ENCODE data around the gene ZNF555. TPM values are rescaled to one million over a fixed set of nuclear protein-coding genes. Genes with fewer than 3 reads are reported as not detected.
A peak's percentile ranks its signal among the peaks of the same experiment; 100 is the strongest.

Gene ZNF555
- total and polyA plus RNA-seq, 10 of the 15 experiments (the other 5 are each of a cell fraction or from before 2014, with no cell fraction given), result 0.58 to 1.9 (median 1.2) TPM

- ChIA-PET SMC1A (ENCODE audit: uncharacterized antibody, unreplicated experiment) (no interaction called here), POLR2A (no interaction called here), CTCF (no interaction called here), RAD21 (ENCODE audit: unreplicated experiment) (no interaction called here)
- no peak for DNase-seq (ENCODE audit: low read depth, low spot score)
- no peak overlapping the region for H3K9ac ChIP-seq (ENCODE audit: control insufficient read depth, insufficient read depth, low read length)
- H4K20me1 ChIP-seq (ENCODE audit: control insufficient read depth, insufficient read depth), result no peaks in the 10 kb centered on the region
- H3K36me3 ChIP-seq (ENCODE audit: control insufficient read depth in 2 of 2, insufficient read depth in 2 of 2, low read length in 1 of 2), result peaks cover 19 to 23% of the 10 kb centered on the region in 2 experiments
- no peak for FAIRE-seq
- WGBS (ENCODE audit: insufficient coverage, insufficient replicate concordance, low lambda C conversion rate, missing lambda C conversion rate), result 91% methylated on average over 26 of the region's 27 CpGs
- in situ Hi-C loops (cut with MboI) (no loop called here), intact Hi-C loops (cut with micrococcal nuclease; ENCODE audit: unreplicated experiment) (no loop called here)
- H3K9me3 ChIP-seq (replicated peaks; ENCODE audit: control insufficient read depth, insufficient read depth, low read length), result no peaks in the 10 kb centered on the region
- ATAC-seq, result no peak
- TF ChIP-seq FOXM1 (IDR thresholded peaks at IDR 0.05; ENCODE audit: low read depth, low read length), result no peak
- 0 out of 2 replicates have a peak, but pooled peaks have one; percentile 22 for TF ChIP-seq POLR2A (IDR thresholded peaks at IDR 0.05; ENCODE audit: low read depth, low read length)
- H3K4me2 ChIP-seq (ENCODE audit: control insufficient read depth, insufficient read depth), result no peak overlapping the region
- no peaks in the 10 kb centered on the region for H3K27me3 ChIP-seq (replicated peaks in 1 of 2; ENCODE audit: control insufficient read depth in 2 of 2, insufficient read depth in 2 of 2, low read length in 1 of 2)
- H2AFZ ChIP-seq (ENCODE audit: control insufficient read depth, low read depth, low read length), result no peak overlapping the region
- BruUV-seq (replicated peaks), result no TSS peak
- H3K27ac ChIP-seq (ENCODE audit: control insufficient read depth, insufficient read depth), result no peak overlapping the region
- H3K4me1 ChIP-seq (ENCODE audit: control insufficient read depth, insufficient read depth, low read length), result no peaks in the 10 kb centered on the region
- H3K4me3 ChIP-seq, result no peak overlapping the region
- H3K79me2 ChIP-seq (ENCODE audit: control insufficient read depth, insufficient read depth, low read length), result peaks cover 5% of the 10 kb centered on the region
These were observed 45.2 kb upstream of the ZNF555 start for GRCh38 chr19:2795827-2796658.

- ChIA-PET POLR2A (no interaction called here), CTCF (no interaction called here), RAD21 (ENCODE audit: unreplicated experiment) (no interaction called here), SMC1A (ENCODE audit: uncharacterized antibody, unreplicated experiment) (no interaction called here)
- no peaks in the 10 kb centered on the region for H3K9me3 ChIP-seq (replicated peaks; ENCODE audit: control insufficient read depth, insufficient read depth, low read length)
- 99% methylated on average over 23 of the region's 23 CpGs for WGBS (ENCODE audit: insufficient coverage, insufficient replicate concordance, low lambda C conversion rate, missing lambda C conversion rate)
- intact Hi-C loops (cut with micrococcal nuclease; ENCODE audit: unreplicated experiment), result no loop called here
- no peak overlapping the region for H3K27ac ChIP-seq (ENCODE audit: control insufficient read depth, insufficient read depth)
- H3K4me2 ChIP-seq (ENCODE audit: control insufficient read depth, insufficient read depth), result no peak overlapping the region
- H3K4me1 ChIP-seq (ENCODE audit: control insufficient read depth, insufficient read depth, low read length), result no peaks in the 10 kb centered on the region
- in situ Hi-C loops (cut with MboI), result no loop called here
- no peak overlapping the region for H3K9ac ChIP-seq (ENCODE audit: control insufficient read depth, insufficient read depth, low read length)
- H4K20me1 ChIP-seq (ENCODE audit: control insufficient read depth, insufficient read depth), result no peaks in the 10 kb centered on the region
- H3K79me2 ChIP-seq (ENCODE audit: control insufficient read depth, insufficient read depth, low read length), result peaks cover 2% of the 10 kb centered on the region
- ATAC-seq (no peak), DNase-seq (ENCODE audit: low read depth, low spot score) (no peak), FAIRE-seq (no peak)
- no peak for TF ChIP-seq IKZF2 (IDR thresholded peaks at IDR 0.05)
- no peak for TF ChIP-seq CTCF (IDR thresholded peaks at IDR 0.05 in 2 of 3, conservative IDR thresholded peaks at IDR 0.05 in 1 of 3; ENCODE audit: control insufficient read depth in 2 of 3, extremely low read depth in 1 of 3, insufficient read depth in 1 of 3, low read depth in 3 of 3, low read length in 3 of 3)
- BruUV-seq (replicated peaks), result no TSS peak
- H3K4me3 ChIP-seq, result no peak overlapping the region
- no peak overlapping the region for H2AFZ ChIP-seq (ENCODE audit: control insufficient read depth, low read depth, low read length)
- H3K36me3 ChIP-seq (ENCODE audit: control insufficient read depth in 2 of 2, insufficient read depth in 2 of 2, low read length in 1 of 2), result peaks cover 16 to 24% of the 10 kb centered on the region in 2 experiments
- no peaks in the 10 kb centered on the region for H3K27me3 ChIP-seq (replicated peaks in 1 of 2; ENCODE audit: control insufficient read depth in 2 of 2, insufficient read depth in 2 of 2, low read length in 1 of 2)
These were observed 44.5 kb upstream of the ZNF555 start for GRCh38 chr19:2796659-2797266.
